GM19351 (cell line): ENCODE data around the gene ASPG.

Experiments used
- ATAC-seq: cut with Tn5 transposase; IDR thresholded peaks from one replicate; pipeline ENCODE4 v1.9.1; 2021; ENCODE audit warnings: mild to moderate bottlenecking, moderate library complexity; ENCODE audit not compliant: unreplicated experiment

ASPG gene

DNA sequence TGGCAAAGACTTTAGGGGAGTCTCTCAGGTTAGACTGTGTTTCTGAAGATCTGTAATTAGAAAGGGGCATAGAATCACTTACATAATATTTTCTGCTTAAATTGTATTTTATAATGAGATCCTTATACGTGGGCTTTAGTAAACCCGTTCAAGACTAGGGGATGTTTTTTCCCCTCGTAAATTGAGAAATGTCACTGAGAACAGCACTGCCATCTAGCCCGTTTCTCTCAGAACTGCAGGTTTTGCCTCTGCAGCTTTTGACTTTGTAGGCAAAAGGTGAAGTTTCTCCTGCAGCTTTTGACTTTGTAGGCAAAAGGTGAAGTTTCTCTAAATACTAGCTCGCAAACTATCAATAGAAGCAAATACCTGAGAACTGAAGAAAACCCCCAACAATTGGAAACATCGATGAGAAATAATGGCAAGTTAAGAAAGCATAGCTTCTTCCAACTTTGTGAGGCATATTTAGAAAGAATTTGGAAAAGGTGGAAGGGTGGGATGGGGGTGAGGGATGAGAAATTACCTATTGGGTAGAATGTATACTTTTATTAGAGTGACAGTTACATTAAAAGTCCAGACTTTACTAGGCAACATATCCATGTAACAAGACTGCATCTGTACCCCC lies 9.9 kb upstream of the ASPG start:
- ATAC-seq = no peak

GRCh38 chr14:104076743-104077142 lies 8.8 kb upstream of the ASPG start:
- ATAC-seq = no peak

- peak; percentile 95 for ATAC-seq
Measured at GRCh38 chr14:104078031-104078455, 7.5 kb upstream of the ASPG start.

GRCh38 chr14:104080376-104081260 lies 4.9 kb upstream of the ASPG start:
- no peak for ATAC-seq

GRCh38 chr14:104081261-104081835 lies 4.2 kb upstream of the ASPG start:
- no peak for ATAC-seq

DNA sequence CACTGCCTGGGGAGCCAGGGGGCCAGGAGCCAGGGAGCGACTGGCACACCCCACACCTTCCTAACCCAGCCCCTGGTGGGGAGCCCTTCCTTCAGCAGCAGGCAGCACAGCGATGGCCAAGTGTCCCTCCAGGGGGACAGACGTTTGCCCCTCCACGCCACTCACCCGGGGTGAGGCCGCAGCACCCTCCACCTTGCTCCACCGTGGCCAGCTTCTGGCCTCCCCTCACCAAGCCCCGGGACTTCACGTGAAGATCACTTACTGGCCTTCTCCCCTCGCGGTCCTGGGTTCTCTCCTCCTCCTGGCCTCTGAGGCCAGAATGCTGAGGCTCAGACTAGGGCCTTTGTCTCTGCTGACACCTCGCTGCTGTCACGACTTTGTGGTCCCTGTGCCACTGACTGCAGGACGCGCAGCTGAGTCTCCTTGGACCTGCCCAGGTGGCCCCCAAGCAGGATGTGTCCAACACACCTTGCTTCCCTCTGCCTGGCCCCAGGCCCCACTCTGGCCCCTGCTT lies 3.5 kb upstream of the ASPG start:
- no peak for ATAC-seq

GRCh38 chr14:104082807-104083206 lies 2.7 kb upstream of the ASPG start:
- no peak for ATAC-seq

DNA sequence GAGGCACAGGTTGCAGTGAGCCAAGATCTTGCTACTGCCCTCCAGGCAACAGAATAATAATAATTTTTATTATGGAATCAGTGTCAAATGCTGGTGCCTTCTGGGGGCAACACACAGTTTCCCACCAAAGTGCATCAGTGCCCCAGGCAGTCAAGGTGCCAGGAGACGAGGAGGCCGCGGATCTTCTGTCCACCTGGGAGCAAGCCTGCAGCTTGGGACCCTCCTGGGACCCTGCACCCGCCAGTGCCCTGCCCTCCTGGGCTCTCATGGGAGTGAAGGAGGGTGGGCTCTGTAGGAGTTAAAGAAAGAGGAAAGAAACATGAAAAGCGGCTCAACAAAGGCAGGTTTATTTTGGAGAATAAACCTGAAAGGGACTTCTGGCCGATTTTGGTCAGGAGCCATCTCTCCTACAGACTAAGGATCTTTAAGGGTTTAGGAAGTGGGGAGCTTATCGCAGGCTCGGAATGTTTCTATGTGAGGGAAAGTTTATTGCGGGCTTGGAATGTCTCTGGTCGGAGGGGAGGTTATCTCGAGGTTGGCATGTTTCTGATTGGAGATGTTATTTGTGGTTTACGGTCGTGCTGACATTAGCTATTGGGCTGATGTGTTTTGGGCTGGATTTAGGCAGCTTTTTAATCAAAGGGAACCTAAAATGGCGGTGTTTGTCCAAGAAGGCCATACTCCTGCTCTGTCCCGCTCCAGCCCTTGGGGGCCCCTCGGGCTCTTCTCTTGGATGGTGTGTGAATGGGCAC lies 1.1 kb upstream of the ASPG start:
- ATAC-seq = no peak

DNA sequence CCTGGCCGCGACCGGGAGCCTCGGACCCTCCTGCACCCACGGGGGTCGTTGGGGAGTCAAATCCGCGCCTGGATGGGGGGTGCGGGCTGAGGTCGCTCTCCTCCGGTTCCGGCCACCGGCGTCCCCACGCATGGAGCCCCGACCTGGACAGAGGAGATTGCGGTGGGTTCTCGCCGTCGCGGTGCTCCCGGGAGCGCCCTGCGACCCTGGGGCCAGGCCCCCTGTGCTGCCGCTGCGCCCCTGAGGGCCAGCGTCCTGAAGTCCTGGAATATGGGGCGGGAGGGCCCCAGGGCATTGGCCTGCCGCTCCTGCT lies 345 bp downstream of the ASPG start:
- no peak for ATAC-seq

DNA sequence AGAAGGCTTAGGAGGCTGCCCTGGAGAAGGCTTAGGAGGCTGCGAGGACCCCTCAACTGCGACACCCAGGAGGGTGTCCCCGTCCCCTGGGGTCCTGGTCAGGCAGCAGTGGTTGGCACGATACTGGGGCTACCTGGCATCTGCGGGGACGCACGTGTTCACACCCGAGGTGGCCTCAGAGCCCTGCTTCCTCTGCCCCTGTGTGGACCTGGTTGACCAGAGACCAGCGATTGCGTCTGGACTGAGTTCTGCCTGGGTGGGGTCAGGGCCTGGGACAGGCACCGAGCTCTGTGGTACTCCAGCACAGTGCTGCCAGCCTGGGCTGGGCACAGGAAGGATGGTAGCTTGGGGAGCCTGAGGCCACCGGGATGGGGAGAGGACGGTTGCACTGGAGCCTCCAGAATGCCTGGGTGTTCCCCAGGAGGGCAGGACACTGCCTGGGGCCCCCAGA lies 735 bp downstream of the ASPG start:
- no peak for ATAC-seq

DNA sequence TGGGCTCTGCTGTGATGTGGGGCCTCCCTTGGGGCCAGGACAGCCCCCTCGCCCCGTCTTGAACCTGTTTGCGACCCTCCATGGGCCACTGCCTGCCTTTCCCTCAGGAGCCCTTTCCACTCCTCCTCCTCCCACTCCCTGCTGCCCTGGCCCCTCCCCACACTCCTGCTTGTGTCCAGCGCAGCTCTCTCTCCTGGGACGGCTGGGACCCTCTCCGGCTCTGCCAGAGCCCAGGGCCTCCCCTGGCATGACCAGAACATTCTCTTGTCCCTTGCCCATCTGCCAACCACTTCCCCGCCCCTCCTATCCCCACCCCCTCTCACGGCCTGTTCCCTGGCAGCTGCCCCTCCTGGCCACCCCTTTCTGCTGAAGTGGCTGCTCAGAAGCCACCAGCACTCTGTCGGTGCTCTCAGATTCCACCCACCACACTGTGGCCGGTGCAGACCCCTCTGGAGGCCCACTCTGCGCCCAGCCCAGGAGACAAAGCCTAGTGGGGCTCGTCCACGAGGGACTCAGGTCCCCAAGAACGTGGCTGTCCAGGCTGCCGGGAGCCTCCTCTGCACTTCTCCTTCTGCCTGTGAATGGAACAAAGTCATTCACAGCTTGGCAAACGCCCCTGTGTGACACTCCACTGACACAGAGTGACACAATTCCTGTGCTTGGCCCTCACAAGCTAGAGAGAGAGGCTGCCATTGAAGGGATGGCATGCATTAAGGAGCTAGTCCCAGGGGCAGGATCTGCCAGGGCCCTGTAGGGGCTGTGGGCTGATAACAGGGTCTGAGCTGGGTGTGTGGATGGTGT lies 1.4 kb downstream of the ASPG start:
- no peak for ATAC-seq

- no peak for ATAC-seq
Measured at GRCh38 chr14:104087505-104087904, 2.0 kb downstream of the ASPG start.

DNA sequence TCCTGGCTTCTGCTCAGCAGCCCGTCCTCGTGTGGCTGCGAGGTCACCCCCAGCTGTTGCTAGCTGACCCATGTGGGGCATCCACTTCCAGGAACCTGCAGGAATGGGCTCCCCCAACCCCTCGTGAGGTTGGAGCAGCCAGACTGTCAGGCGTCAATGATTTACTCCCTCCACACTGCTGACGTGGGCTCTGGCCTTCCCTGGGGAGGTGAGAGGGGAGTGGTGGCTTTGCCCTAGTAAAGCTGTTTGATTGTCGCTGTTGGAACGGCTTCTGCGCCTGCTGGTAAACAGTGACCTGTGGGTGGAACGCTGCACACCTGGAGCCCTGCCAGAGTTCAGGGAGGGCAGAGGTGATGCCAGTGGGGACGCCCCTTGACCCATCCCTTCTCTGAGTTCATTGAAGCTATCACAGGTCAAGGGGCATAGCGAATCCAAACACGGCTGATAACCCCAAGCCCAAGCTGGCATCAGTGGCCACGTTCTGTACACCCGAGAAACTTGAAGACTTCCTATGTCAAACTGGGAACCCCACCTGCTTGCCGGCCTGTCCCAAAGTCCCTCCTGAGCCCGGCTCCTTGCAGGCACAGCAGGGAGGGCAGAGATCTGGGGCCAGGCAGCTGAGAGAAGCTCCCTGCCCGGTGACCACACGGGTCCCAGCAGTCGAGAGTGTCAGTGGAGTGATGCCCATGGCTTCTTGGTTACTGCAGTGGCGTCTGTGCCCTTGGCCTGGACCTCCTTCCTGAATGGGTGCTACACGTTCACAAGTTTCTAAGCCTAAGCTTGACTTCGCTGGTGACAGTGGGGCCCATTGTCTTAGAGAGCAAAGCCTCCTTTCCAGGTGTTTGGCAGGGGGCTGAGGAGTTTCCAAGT lies 2.7 kb downstream of the ASPG start:
- no peak for ATAC-seq

DNA sequence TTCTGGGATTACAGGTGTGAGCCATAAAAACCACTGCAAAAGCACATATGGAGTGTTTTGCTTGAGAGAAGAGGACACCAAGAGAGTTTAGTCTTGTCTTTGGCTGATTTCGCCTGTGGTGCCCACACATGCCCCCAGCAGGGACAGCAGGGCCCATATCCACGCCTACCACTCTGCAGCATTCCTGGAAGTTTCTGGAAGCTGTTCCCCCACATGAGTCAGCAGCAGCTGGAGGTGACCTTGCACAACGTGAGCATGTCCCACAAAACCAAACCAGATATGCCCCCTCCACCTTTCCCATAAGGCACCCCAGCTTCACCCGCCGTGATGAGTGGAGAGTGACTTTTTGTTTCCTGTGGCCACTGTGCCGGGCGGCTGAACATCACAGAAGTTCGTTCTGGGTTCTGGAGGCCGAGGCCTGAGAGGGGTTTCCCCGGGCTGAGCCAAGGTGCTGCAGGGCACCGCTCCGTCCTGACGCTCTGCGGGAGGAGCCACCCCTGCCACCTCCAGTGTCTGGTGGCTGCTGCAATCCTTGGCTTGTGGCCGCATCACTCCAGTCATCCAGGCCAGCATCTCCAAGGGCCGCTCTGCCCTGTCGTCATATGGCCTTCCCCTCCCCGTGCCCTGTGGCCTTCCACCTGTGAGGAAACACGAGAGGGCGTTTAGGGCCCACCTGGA lies 4.7 kb downstream of the ASPG start:
- no peak for ATAC-seq

DNA sequence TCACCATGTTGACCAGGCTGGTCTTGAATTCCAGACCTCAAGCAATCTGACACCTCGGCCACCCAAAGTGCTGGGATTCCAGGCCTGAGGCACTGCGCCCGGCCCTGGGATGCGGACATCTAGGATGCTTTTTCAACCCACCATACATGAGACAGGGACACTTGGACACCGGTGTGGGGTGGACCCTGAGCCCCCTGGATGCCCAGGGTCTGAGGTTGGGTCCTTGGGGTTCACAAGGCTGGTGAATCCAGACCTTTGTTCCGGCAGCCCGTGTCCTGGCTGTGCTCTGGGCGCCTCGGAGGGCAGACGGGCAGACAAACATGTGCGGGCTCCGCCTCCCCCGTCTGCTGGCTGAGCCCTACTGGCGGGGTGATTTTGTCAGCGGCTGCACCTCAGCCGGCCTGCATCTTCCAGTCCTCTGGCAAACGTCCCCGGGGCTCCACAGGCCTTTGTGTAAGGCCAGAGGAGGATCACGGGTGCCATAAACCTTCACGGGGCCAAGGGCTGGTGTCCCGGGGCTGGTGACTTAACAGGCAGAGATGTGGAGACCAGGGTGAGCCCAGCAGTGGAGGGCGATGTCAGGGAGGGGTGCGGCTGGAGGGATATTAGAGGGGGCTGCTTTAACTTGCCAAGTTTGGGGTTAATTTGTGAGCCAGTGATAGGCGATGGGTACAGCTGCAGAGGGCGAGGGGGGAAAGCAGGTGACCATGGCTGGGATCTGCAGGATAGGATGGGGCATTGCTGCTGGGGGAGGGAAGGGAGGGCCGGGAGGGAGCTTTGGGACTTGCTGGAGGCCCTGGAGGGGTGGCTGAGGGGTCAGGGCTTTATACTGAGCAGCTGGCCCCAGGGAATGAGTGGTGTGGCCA lies 5.8 kb downstream of the ASPG start:
- ATAC-seq = no peak

- ATAC-seq = no peak
Measured at GRCh38 chr14:104091927-104092771, 6.6 kb downstream of the ASPG start.

DNA sequence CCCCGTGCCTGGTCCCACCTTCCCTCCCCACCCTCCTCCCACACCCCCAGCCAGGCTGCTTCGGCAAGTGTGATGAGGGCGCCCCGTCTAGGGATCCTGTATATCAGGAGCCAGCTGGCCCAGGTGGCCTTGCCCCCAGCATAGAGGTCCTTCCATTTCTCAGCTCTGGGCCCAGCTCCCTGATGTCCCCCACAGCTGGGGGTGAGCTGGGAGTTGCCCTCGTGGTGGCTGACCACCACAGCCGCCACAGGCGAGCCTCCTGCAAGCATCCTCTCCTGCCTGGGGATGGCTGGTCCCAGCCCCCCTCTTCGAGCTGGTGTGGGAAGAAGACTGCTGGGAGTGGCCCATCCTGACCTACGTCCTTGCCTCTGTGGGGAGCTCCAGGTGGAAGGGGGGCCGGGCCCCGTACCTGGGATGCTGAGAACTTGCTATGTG lies 7.4 kb downstream of the ASPG start:
- no peak for ATAC-seq
